Brain pericyte (primary cell): ENCODE results near the gene SELE.
A peak's percentile ranks its signal among the peaks of the same experiment; 100 is the strongest.

ENCODE experiments used
- DNase-seq: peaks from one replicate; pipeline ENCODE4 v3.0.0-alpha.2; 2012; ENCODE audit warnings: low read depth, low spot score

The SELE gene

GRCh38 chr1:169733924-169734323, at the start of gene SELE:
TSS of gene SELE (minus strand) at chr1:169734079. CDS start at chr1:169733612, 467 bp downstream.
- no peak for DNase-seq

GRCh38 chr1:169782596-169782995, 48.7 kb upstream of the SELE start:
- DNase-seq = no peak

GRCh38 chr1:169779970-169780369, 46.1 kb upstream of the SELE start:
- DNase-seq = peak; percentile 84

- DNase-seq = peak; percentile 42
Observed at GRCh38 chr1:169779150-169779549, 45.3 kb upstream of the SELE start.

GRCh38 chr1:169776440-169776839, 42.6 kb upstream of the SELE start:
- DNase-seq = no peak

GRCh38 chr1:169768161-169768560, 34.3 kb upstream of the SELE start:
- no peak for DNase-seq

GRCh38 chr1:169765580-169766331, 31.9 kb upstream of the SELE start:
- DNase-seq = no peak

- no peak for DNase-seq
Observed at GRCh38 chr1:169764919-169765318, 31.0 kb upstream of the SELE start.

- DNase-seq = no peak
Observed at GRCh38 chr1:169762699-169763098, 28.8 kb upstream of the SELE start.

GRCh38 chr1:169759038-169759437, 25.2 kb upstream of the SELE start:
- no peak for DNase-seq

- no peak for DNase-seq
Observed at GRCh38 chr1:169753549-169753948, 19.7 kb upstream of the SELE start.

GRCh38 chr1:169750041-169750440, 16.2 kb upstream of the SELE start:
- no peak for DNase-seq

GRCh38 chr1:169746550-169746949, 12.7 kb upstream of the SELE start:
- DNase-seq = no peak

- DNase-seq = peak; percentile 20
Observed at GRCh38 chr1:169745015-169745861, 11.4 kb upstream of the SELE start.

GRCh38 chr1:169741666-169742394, 8.0 kb upstream of the SELE start:
- peak; percentile 77 for DNase-seq

GRCh38 chr1:169739980-169740379, 6.1 kb upstream of the SELE start:
- DNase-seq = no peak

- DNase-seq = no peak
Observed at GRCh38 chr1:169731446-169731845, 2.4 kb downstream of the SELE start.

- no peak for DNase-seq
Observed at GRCh38 chr1:169729991-169730390, 3.9 kb downstream of the SELE start.

GRCh38 chr1:169727307-169727706, 6.6 kb downstream of the SELE start:
- DNase-seq = no peak

GRCh38 chr1:169726851-169727250, 7.0 kb downstream of the SELE start:
- DNase-seq = no peak

GRCh38 chr1:169725930-169726329, 7.9 kb downstream of the SELE start:
- DNase-seq = no peak

- no peak for DNase-seq
Observed at GRCh38 chr1:169724168-169724567, 9.7 kb downstream of the SELE start.
